D721Med (cell line): ENCODE results near the gene TNFRSF6B.
"Not testable (repeated sequence)": the region's sequence is repeated elsewhere in the genome, so short reads cannot be mapped to it uniquely, and the experiment has no call there.

ENCODE experiments used
- DNase-seq: peaks from one replicate; pipeline ENCODE4 v3.0.0; 2011; ENCODE audit warnings: low spot score; ENCODE audit not compliant: insufficient read length
- FAIRE-seq: peaks from 2 replicates; lab custom pipeline; 2011; peaks lifted over from hg19 to GRCh38; lab: Jason Lieb, UNC
- TF ChIP-seq, protein P1 (sequence below): IDR thresholded peaks from 2 replicates; pipeline ENCODE4 v1.5.1; 2012; ENCODE audit warnings: mild to moderate bottlenecking, control low read depth; ENCODE audit not compliant: insufficient read depth; ENCODE audit errors: missing control alignments

Gene TNFRSF6B

DNA sequence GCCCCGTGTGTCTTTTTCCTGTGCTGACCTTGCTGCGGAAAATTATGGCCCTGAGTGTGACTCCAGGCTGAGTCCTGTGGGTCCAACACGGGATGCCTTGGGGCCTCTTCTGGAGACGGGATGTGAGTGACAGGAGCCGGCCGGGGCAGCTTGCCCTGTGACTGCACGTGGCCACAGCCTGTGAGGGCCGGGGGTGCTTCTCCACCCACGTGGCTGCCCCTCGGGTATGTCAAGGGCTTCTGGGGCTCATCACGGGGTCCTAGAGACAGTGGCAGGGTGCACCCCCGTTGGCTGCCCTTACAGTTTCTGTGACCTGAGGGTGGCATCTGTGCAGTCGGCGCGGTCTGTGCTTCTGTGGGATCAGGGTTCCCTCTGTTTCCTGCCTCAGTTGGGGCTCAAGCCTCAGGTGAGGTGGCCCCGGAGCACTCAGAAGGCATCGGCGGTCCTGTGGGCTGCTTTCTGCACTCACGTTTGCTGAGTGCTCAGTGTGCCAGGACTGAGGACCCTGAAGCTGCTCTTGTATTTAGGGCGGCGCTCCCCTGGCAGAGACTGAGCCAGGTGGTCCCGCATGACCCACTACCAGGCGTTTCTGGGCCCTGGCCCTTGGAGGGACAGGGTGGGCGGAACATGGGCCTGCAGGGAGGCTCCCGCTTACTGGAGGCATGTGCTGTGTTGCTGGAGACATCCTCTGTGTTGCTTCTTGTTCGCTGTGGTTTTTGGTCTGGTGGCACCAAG is 33.0 kb upstream of the TNFRSF6B start:
- FAIRE-seq (no peak), DNase-seq (no peak)
- TF ChIP-seq, protein P1, sequence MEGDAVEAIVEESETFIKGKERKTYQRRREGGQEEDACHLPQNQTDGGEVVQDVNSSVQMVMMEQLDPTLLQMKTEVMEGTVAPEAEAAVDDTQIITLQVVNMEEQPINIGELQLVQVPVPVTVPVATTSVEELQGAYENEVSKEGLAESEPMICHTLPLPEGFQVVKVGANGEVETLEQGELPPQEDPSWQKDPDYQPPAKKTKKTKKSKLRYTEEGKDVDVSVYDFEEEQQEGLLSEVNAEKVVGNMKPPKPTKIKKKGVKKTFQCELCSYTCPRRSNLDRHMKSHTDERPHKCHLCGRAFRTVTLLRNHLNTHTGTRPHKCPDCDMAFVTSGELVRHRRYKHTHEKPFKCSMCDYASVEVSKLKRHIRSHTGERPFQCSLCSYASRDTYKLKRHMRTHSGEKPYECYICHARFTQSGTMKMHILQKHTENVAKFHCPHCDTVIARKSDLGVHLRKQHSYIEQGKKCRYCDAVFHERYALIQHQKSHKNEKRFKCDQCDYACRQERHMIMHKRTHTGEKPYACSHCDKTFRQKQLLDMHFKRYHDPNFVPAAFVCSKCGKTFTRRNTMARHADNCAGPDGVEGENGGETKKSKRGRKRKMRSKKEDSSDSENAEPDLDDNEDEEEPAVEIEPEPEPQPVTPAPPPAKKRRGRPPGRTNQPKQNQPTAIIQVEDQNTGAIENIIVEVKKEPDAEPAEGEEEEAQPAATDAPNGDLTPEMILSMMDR: no peak

DNA sequence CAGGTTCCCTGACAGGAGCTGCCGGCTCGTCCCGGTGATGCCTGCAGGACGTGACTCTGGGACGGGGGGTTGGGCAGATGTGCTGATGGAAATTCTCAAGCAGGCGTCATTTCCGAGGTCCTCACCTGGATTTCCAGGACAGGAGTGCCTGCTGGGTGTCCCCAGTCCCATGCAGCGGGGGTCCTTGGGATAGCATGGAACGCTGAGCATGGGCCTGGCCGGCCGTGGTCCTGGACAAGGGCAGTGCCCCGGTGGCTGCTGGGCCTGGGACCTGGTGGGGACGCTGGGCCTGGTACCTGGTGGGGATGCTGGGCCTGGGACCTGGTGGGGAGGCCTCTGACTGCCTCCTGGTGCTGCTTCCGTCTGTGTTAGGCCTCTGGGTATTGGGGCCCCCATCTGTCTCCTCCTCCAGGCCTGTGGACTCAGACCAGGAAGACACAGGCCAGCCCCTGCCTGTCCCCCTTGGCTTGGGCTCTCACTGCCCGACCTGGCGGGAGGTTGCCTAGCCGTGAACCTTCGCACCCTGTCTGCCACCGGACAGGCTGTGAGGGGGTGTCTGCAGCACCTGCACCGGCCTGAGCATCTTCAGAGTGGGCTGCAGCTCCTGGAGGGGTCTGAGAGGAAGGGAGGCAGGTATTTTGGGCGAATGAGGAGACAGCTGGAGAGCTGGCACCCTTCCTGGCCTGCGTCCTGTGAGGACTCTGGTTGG is 32.2 kb upstream of the TNFRSF6B start:
- DNase-seq (no peak), FAIRE-seq (no peak)
- TF ChIP-seq, protein P1: no peak

DNA sequence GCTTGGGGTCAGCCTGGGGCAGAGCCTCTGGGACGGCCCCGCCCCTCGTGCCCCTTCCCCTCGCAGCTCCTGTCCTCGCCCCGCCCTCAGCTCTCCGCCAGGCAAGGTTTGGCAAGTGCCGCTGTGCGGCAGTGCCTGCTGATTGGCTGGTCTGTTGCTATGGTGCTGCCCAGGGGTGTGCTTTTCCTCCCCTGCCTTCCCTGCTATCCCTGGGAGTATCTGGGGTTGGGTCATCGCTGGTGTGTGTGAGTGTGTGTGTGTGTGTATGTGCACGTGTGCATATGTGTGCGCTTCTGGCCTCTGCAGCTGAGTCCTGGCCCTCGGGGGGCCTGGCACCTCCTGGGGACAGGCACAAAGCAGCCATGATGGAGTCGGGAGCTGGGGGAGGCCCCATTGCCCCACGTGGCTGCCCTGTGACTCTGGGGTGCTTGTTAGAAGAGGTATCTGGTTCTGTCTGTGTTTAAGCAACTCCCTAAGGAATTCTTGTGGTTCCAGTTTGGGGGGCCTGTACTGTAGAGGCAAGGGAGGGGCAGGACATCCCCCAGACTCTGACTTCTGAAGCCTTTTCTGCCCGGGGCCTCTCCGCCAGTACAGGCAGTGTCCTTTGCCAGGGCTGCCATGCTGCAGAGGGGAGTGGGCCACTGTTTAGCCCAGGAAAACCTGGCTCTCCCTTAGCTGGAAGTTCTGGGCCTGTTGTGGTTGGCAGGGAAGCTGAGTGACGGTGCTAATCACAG is 31.4 kb upstream of the TNFRSF6B start:
- FAIRE-seq: no peak
- TF ChIP-seq, protein P1: no peak
- DNase-seq: no peak

DNA sequence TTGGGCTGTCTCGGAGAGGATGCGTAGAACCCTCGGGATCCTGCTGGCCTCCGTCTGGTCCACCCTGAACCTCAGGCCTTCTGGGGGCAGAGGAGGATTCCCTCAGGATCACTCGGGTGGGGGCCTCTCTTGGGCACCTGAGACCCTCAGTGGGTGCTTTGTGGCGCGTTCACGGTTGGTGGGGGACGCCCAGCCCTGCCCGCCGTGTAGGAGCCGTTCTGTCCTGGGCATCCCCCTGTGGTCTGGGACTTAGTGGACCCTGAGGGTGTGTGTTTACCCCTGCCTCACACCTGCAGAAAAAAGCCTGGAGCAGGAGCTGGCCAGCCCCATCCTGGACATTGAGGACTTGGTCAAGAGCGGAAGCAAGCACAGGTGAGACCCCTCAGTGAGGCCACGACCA is 30.7 kb upstream of the TNFRSF6B start:
- no peak for DNase-seq
- no peak for FAIRE-seq

DNA sequence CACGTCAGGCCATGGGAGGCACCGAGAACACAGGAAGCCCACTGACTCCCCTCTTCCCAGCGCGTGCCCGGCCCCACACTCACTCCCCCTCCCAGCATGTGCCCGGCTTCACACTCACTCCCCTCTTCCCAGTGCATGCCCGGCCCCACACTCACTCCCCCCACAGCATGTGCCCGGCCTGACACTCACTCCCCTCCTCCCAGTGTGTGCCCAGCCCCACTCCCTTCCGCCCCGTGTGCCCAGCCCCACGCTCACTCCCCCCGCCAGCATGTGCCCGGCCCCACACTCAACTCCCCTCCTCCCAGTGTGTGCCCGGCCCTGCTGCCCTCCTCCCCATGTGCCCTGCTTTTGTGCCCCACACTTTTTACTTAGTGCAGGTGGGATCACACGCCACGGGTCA is 28.6 kb upstream of the TNFRSF6B start:
- TF ChIP-seq, protein P1: no peak
- no peak for DNase-seq
- FAIRE-seq: no peak

More for the DNA sequence above, 30.7 kb upstream of the TNFRSF6B start:
- TF ChIP-seq, protein P1: no peak

DNA sequence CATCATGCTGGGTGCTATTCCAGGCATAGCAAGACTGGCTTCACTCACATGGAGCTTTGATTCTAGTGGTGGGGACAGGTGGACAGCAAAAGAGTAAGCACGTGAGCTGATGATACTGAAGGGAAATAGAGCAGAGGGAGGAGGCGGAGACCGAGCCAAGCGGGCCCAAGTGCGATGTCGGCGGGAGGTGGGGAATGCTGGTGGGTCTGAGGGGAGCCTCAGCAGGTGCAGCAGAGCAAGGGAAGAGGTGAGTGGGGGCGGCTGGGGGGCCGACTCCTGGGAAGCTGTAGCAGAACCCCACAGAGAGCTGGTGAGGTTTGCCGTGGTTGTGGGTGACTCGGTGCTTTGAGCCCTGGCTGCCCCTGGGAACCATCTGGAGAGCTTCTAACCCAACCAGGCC is 28.1 kb upstream of the TNFRSF6B start:
- TF ChIP-seq, protein P1: no peak
- no peak for FAIRE-seq
- no peak for DNase-seq

DNA sequence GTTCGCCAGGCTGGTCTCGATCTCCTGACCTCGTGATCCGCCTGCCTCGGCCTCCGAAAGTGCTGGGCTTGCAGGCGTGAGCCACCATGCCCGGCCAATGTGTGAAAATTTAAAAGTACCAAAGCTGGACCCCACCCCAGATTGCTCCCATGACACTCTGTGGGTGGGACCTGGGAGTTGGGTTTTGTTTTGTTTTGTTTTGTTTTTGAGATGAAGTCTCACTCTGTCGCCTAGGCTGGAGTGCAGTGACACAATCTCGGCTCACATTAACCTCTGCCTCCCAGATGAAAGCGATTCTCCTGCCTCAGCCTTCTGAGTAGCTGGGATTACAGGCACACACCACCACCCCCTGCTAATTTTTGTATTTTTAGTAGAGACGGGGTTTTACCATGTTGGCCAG is 24.8 kb upstream of the TNFRSF6B start:
- not testable (repeated sequence) for DNase-seq, FAIRE-seq
